GM18499 (cell line): ENCODE results near the gene LRFN4.

Source experiments
- ATAC-seq: cut with Tn5 transposase; IDR thresholded peaks from one replicate; pipeline ENCODE4 v1.9.1; 2021; ENCODE audit warnings: moderate number of reproducible peaks; ENCODE audit not compliant: insufficient read depth, unreplicated experiment

Gene LRFN4

GRCh38 chr11:66857234-66857926 is 516 bp downstream of the LRFN4 start:
- ATAC-seq = no peak

- no peak for ATAC-seq
Measured at GRCh38 chr11:66857927-66858185, 992 bp downstream of the LRFN4 start.

GRCh38 chr11:66858186-66858938 is 1.5 kb downstream of the LRFN4 start:
- no peak for ATAC-seq

GRCh38 chr11:66858939-66859685 is 2.2 kb downstream of the LRFN4 start:
- no peak for ATAC-seq

- no peak for ATAC-seq
Measured at GRCh38 chr11:66859686-66860448, 3.0 kb downstream of the LRFN4 start.

GRCh38 chr11:66860449-66860831 is 3.6 kb downstream of the LRFN4 start:
- no peak for ATAC-seq

- no peak for ATAC-seq
Measured at GRCh38 chr11:66861038-66861773, 4.3 kb downstream of the LRFN4 start.

GRCh38 chr11:66861774-66862558 is 5.1 kb downstream of the LRFN4 start:
- ATAC-seq = no peak

- no peak for ATAC-seq
Measured at GRCh38 chr11:66862559-66863037, 5.7 kb downstream of the LRFN4 start.

GRCh38 chr11:66863428-66864125 is 6.7 kb downstream of the LRFN4 start:
- no peak for ATAC-seq

- ATAC-seq = no peak
Measured at GRCh38 chr11:66864172-66864901, 7.5 kb downstream of the LRFN4 start.

- no peak for ATAC-seq
Measured at GRCh38 chr11:66864924-66865697, 8.2 kb downstream of the LRFN4 start.

- ATAC-seq = no peak
Measured at GRCh38 chr11:66866007-66866406, 9.1 kb downstream of the LRFN4 start.

- ATAC-seq = no peak
Measured at GRCh38 chr11:66866511-66866986, 9.7 kb downstream of the LRFN4 start.

GRCh38 chr11:66867425-66868040 is 10.7 kb downstream of the LRFN4 start:
- ATAC-seq = no peak

GRCh38 chr11:66868082-66868725 is 11.3 kb downstream of the LRFN4 start:
- ATAC-seq = no peak
